ENCODE measurements around the gene OR2V2. TPM values are rescaled to one million over a fixed set of nuclear protein-coding genes. Genes with fewer than 3 reads are reported as not detected.

Gene OR2V2
- total RNA-seq, 6 donors from 2014 or later: 1.6 TPM; not detected in 5

- no peak overlapping the region for H3K27ac ChIP-seq
- peaks cover 0 to 4% (median 0%) of the 10 kb centered on the region in 4 donors for H3K9me3 ChIP-seq
- no peak for TF ChIP-seq POLR2A (IDR thresholded peaks at IDR 0.05)
- TF ChIP-seq CTCF (IDR thresholded peaks at IDR 0.05): no peak
- no peak for TF ChIP-seq EP300 (IDR thresholded peaks at IDR 0.05)
- TF ChIP-seq POLR2AphosphoS5 (IDR thresholded peaks at IDR 0.05): no peak
- DNase-seq: no peak
- H3K4me3 ChIP-seq: no peak overlapping the region
- no peak for ATAC-seq (ENCODE audit: low FRiP score in 2 of 2)
- WGBS, 2 donors: 80 to 82% methylated on average over 3 of the region's 3 CpGs
- H3K4me1 ChIP-seq: peaks cover 0 to 6% (median 0%) of the 10 kb centered on the region in 4 donors
- H3K27me3 ChIP-seq: no peaks in the 10 kb centered on the region
- no peaks in the 10 kb centered on the region for H3K36me3 ChIP-seq
Measured at GRCh38 chr5:181133083-181133482, 14.3 kb upstream of the OR2V2 start.

- 62 to 64% methylated on average over 10 of the region's 10 CpGs for WGBS, 2 donors
Measured at GRCh38 chr5:181133610-181134231, 13.7 kb upstream of the OR2V2 start.

GRCh38 chr5:181134259-181134658, 13.1 kb upstream of the OR2V2 start:
- no peak for DNase-seq
- no peak for TF ChIP-seq EP300 (IDR thresholded peaks at IDR 0.05)
- TF ChIP-seq POLR2AphosphoS5 (IDR thresholded peaks at IDR 0.05): no peak
- no peak for TF ChIP-seq CTCF (IDR thresholded peaks at IDR 0.05)
- TF ChIP-seq POLR2A (IDR thresholded peaks at IDR 0.05): no peak
- H3K4me1 ChIP-seq: peaks cover 0 to 6% (median 0%) of the 10 kb centered on the region in 4 donors
- no peaks in the 10 kb centered on the region for H3K27me3 ChIP-seq
- 85 to 89% methylated on average over 6 of the region's 6 CpGs for WGBS, 2 donors
- H3K36me3 ChIP-seq: no peaks in the 10 kb centered on the region
- H3K4me3 ChIP-seq: no peak overlapping the region
- H3K9me3 ChIP-seq: peaks cover 0 to 4% (median 0%) of the 10 kb centered on the region in 4 donors
- H3K27ac ChIP-seq: peak overlapping the region in 1 of 4 donors; percentile 20
- no peak for ATAC-seq (ENCODE audit: low FRiP score in 2 of 2)

More at GRCh38 chr5:181133610-181134231, 13.7 kb upstream of the OR2V2 start:
- H3K9me3 ChIP-seq: peaks cover 0 to 4% (median 0%) of the 10 kb centered on the region in 4 donors
- H3K4me1 ChIP-seq: peaks cover 0 to 6% (median 0%) of the 10 kb centered on the region in 4 donors
- H3K4me3 ChIP-seq: no peak overlapping the region
- DNase-seq (peak in 1 of 2 donors; percentile 53), ATAC-seq (ENCODE audit: low FRiP score in 2 of 2) (peak in 1 of 2 donors; percentile 77)
- H3K36me3 ChIP-seq: no peaks in the 10 kb centered on the region
- peak overlapping the region in 1 of 4 donors; percentile 20 for H3K27ac ChIP-seq
- no peak for TF ChIP-seq EP300 (IDR thresholded peaks at IDR 0.05)
- no peak for TF ChIP-seq POLR2A (IDR thresholded peaks at IDR 0.05)
- TF ChIP-seq CTCF (IDR thresholded peaks at IDR 0.05): no peak
- TF ChIP-seq POLR2AphosphoS5 (IDR thresholded peaks at IDR 0.05): no peak
- no peaks in the 10 kb centered on the region for H3K27me3 ChIP-seq

- H3K9me3 ChIP-seq: peaks cover 0 to 4% (median 0%) of the 10 kb centered on the region in 4 donors
- H3K27me3 ChIP-seq: no peaks in the 10 kb centered on the region
- DNase-seq (no peak), ATAC-seq (ENCODE audit: low FRiP score in 2 of 2) (no peak)
- TF ChIP-seq POLR2A (IDR thresholded peaks at IDR 0.05) (no peak), CTCF (IDR thresholded peaks at IDR 0.05) (no peak), POLR2AphosphoS5 (IDR thresholded peaks at IDR 0.05) (no peak), EP300 (IDR thresholded peaks at IDR 0.05) (no peak)
- WGBS, 2 donors: 88 to 91% methylated on average over 4 of the region's 4 CpGs
- peaks cover 0 to 6% (median 0%) of the 10 kb centered on the region in 4 donors for H3K4me1 ChIP-seq
- no peak overlapping the region for H3K4me3 ChIP-seq
- H3K36me3 ChIP-seq: no peaks in the 10 kb centered on the region
- H3K27ac ChIP-seq: no peak overlapping the region
Measured at GRCh38 chr5:181136361-181136955, 10.9 kb upstream of the OR2V2 start.
